NCI-H1105 treated with DMSO at 0.1 percent for 48 hours (cell line): Measurements from ENCODE around the gene LCP1.
A peak's percentile ranks its signal among the peaks of the same experiment; 100 is the strongest.

Experiments used
- DNase-seq: peaks from one replicate; lab custom pipeline; 2025; lab: John Stamatoyannopoulos, UW

The LCP1 gene

GRCh38 chr13:46158983-46159382 is 23.0 kb downstream of the LCP1 start:
- DNase-seq: no peak

DNA sequence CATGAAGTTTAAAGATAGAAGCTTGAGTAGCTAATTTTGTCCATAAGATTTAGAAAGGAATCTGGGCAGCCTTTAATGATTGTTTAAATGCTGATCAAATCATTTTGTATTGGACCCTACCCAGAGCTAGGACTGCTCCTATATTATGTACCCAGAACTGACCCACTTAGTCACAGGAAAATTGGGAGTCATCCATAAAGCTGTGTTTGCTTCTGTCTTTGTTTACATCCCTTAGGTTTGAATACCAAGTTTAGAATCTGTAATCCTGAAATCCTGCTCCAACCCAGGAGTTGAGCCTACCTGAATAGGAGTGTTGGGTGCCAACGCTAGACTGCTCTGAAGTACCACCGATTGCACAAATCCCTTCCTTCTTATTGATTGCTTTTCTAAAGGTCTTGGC is 23.8 kb downstream of the LCP1 start:
- no peak for DNase-seq

- peak; percentile 2 for DNase-seq
Observed at GRCh38 chr13:46154136-46154801, 27.7 kb downstream of the LCP1 start.

- DNase-seq: no peak
Observed at GRCh38 chr13:46152627-46153328, 29.2 kb downstream of the LCP1 start.

GRCh38 chr13:46150134-46150693 is 31.8 kb downstream of the LCP1 start:
- DNase-seq: no peak

- DNase-seq: no peak
Observed at GRCh38 chr13:46149272-46150133, 32.5 kb downstream of the LCP1 start.

GRCh38 chr13:46146898-46147297 is 35.1 kb downstream of the LCP1 start:
- DNase-seq: peak; percentile 29

- DNase-seq: no peak
Observed at GRCh38 chr13:46145950-46146349, 36.0 kb downstream of the LCP1 start.

GRCh38 chr13:46145135-46145534 is 36.8 kb downstream of the LCP1 start:
- DNase-seq: no peak

DNA sequence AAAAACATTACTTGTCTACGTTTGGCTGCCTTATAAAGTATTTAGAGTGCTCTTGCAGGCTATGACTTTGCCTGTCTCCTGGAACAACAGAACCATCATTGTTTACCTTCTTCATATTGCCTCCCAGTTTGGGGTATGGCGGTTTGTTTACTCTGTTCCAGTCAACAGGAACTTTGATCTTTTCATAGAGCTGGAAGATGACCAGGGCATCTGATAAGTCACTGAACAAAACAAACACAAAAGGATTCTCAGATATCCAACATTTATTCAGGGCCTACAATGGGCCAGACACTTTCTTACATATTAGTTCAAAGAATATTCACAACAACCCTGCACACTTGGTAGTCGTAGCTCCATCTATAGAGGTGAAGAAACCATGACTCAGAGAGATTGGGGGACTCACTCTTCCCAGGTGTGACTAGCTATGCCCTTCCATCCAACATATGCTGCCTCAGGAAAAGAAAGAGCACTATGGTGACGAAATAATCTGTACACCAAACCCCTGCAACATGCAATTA is 38.7 kb downstream of the LCP1 start:
- DNase-seq: no peak

GRCh38 chr13:46142776-46143175 is 39.2 kb downstream of the LCP1 start:
- DNase-seq: no peak

- no peak for DNase-seq
Observed at GRCh38 chr13:46140044-46140443, 41.9 kb downstream of the LCP1 start.

- no peak for DNase-seq
Observed at GRCh38 chr13:46137627-46138317, 44.2 kb downstream of the LCP1 start.

- DNase-seq: no peak
Observed at GRCh38 chr13:46136688-46137087, 45.3 kb downstream of the LCP1 start.

- peak; percentile 45 for DNase-seq
Observed at GRCh38 chr13:46134961-46135522, 46.9 kb downstream of the LCP1 start.

DNA sequence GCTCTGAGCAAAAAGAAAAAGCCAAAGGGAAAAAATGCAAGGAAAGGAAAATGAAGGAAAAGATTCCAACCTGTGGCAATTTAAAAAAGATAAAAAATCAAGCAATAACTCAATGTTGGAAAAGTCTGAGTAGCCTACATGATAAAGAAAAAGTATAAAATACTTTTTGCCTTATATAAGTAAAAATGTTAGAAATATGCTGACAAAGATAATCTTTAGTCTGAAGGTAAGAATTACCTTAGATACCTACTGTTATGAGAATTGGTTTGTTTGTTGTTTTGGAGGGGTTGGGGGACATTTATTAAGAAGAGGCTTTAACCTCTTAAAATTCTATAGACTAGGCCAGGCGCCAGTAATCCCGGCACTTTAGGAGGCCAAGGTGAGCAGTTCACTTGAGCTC is 47.5 kb downstream of the LCP1 start:
- DNase-seq: no peak

DNA sequence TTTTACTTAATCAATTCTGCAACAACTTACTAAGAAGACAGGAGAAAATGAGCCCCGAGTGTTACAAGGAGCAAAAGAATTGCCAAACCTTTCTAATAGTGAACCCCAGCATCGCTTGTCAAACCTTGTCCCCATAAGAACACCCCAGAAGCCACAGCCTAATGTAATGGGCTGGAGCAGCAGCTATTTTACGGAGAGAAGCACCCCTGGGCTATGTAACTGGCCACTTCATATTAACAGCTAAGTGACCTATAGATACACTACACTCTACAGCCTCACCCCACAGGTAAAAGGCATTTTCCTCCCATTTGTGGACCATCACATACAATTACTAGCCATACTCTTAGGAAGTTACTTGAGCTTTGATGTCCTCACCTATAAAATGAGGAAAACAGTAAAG is 49.9 kb downstream of the LCP1 start:
- DNase-seq: no peak

GRCh38 chr13:46131705-46132104 is 50.3 kb downstream of the LCP1 start:
- DNase-seq: no peak

GRCh38 chr13:46129955-46130618 is 51.9 kb downstream of the LCP1 start:
- no peak for DNase-seq

DNA sequence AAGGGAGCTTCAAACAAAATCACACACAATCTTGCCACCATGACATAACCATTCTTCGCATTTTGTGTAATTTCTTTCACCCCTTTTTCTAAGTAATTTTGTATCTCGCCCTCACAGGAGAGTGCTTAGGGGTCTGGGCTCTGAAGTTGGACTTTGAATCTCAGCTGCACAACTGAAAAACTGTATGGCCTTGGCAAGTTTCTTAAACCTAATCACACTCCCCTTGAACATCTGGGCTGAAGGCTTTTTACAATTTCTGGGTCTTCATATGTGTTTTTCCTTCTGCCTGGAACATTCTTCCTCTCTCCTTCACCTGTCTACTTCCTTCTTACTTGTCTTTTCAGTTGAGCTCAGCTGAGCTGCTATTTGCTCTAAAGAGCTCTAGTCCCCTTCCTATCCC is 52.9 kb downstream of the LCP1 start:
- no peak for DNase-seq
